HG02885 (cell line): ENCODE results near the gene SDC3.

Experiments used
- ATAC-seq: cut with Tn5 transposase; IDR thresholded peaks from one replicate; pipeline ENCODE4 v1.9.1; 2021; ENCODE audit warnings: mild to moderate bottlenecking; ENCODE audit not compliant: unreplicated experiment, poor library complexity

The SDC3 gene

DNA sequence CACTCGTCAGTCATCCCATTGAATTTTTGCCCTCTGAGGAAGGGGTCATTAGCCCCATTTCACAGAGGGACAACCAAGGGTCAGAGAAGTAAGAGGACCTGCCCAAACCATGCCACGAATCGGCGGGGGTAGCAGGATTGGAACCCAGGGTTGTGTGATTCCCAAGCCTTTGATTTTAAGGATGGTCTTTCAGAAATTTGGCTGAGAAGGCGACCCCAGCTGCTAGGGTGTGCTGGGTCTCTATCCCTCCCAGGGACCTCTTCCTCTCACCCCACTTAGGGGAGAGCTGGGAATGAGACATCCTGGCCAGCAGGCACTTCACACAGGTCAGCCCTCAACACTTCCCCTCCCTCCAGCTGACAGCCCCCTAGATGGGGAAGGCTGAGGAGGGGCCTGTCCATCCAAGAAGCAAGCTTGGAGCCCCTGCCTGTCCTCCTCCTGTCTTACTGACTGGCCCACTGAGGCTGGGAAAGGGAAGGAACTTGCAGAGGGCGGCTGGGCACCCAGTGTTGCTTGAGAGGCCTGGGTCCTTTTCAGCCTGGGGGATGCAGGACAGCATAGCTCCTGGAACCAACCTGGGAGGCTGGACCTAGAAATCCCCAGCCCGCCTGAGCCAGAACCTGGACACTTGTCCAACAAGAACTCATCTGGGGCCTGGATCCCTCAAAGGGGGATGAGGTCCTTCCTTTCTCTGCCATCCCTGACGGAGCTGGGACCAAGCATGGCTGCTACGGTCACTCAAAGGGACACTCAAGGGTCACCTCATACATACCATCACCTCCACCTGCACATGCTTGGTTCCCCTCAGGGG is 1.7 kb downstream of the SDC3 start:
- no peak for ATAC-seq

DNA sequence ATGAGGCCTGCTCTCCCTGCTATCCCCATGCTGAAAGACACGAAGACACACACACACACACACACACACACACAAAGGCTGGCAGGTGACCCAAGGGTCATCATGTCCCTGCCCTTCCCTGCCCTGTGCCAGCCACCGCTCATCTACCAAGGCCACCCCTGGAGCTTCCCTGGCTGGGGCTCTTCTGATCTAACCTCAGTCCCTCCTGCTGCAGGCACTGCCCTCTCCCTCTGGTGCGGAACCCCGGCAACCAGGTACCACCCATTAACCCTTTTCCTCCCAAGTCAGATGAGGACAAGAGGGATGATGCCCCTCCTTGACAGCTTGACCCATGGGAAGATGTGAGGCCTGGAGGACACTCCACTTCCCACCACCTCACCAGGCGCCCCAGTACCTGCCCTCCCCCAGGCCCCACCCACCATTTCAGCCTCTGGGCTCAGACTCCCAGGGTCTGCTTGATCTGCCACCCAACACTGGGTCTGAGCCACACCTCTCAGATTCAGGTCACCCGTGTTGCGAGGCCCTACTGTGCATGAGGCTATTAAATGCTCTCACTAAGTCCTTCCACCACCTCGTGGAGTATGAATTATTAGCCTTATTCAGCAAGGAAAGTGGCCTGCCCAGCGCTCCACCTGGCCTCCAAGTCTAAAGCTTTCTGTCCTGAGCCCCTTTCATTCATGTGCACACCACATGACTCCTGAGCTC is 2.5 kb downstream of the SDC3 start:
- no peak for ATAC-seq

DNA sequence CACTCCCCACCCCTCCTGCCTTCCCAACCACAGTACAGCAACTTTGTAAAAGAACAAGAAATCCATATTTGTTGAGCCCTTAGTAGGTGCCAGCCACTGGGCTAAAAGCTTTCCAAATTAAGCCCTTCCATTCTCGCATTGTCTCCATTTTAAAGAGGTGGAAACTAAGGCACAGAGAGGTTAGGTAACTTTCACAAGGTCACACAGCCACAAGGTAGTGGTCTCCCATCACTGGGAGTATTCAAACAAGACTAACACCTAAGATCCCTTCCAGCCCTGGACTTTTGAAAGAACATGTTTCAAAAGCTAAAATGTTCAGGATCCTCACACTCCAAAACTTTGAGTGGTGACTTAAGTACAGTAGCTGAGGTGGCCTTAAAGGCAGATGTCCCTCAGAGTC is 3.2 kb downstream of the SDC3 start:
- ATAC-seq: no peak

DNA sequence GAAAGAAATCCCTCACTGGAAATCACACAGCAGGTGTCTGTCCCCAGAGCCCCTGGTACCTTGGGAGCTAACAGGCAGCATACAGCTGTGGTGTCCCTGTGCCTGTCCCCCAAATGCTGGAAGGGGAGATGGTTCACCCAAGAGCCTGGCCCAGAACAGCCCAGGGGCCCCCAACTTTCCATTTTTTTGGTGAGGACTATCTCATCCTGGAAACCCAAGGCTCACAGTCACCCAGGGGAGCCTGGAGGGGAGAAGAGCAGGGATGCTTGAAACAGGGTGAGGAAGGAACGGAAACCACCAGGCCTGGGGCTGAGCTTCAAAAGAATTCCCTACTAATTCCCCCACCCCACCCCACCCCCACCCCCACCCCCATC is 3.6 kb downstream of the SDC3 start:
- no peak for ATAC-seq

DNA sequence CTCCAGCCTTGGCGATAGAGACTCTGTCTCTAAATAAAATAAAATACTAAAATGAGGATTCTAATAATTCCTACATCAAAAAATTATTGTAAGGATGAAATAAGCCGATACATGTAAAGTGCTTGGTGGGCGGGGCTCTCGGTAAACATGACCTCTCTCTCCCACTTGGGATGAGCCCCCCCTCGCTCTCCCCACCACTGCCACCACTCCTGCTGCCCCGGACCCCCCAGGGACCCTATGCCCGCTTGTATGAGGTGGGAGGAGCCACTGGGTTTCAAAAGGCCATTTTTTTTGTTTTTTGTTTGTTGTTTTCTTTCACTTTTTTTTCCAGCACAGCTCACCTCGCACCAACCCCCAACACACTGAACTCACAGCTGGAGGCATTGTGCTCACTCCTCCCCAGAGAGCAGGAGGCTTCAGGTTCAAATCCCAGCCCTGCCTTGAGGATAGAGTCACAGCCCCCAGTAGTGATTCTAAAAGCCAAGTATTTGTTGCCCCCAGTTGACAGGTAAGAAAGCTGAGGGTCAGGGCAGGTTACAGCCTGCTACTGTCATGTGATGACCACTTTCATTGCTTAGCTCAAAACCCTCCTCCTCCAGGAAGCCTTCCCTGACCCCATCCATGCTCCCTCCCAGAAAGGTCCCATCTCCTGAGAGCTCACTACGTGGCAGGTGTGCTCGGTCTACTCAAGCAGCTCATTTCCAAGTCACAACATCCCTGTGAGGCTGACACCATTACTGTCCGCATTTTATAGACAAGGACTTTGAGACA is 4.2 kb downstream of the SDC3 start:
- ATAC-seq: no peak

DNA sequence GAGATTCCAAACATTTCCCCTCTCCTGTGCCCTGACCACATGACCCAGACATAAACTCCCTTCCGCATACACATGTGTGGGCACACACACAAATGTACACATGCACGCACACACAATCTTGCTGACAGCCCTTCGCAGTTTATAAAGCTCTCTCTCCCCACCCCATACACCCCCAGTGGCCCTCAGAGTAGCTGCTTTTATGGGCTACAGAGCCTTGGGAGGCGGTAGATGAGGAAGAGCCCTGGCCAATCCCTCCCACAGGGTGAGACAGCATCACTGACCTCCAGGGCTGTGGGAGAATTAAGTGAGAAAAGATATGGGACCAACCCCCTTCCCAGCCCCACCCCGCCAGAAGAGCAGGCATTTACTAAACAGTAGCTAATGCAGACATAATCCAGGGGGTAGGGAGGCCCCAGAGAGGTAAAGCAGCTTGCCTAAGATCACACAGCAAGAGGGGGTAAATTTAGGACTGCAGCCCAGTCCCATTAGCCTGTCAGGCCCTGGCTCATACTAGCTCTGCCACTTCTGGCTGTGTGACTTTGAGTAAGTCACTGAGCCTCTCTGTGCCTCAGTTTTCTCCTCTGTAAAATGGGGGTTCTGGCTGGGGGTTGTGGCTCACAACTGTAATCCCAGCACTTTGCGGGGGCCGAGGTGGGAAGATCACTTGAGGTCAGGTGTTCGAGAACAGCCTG is 5.1 kb downstream of the SDC3 start:
- ATAC-seq: no peak

DNA sequence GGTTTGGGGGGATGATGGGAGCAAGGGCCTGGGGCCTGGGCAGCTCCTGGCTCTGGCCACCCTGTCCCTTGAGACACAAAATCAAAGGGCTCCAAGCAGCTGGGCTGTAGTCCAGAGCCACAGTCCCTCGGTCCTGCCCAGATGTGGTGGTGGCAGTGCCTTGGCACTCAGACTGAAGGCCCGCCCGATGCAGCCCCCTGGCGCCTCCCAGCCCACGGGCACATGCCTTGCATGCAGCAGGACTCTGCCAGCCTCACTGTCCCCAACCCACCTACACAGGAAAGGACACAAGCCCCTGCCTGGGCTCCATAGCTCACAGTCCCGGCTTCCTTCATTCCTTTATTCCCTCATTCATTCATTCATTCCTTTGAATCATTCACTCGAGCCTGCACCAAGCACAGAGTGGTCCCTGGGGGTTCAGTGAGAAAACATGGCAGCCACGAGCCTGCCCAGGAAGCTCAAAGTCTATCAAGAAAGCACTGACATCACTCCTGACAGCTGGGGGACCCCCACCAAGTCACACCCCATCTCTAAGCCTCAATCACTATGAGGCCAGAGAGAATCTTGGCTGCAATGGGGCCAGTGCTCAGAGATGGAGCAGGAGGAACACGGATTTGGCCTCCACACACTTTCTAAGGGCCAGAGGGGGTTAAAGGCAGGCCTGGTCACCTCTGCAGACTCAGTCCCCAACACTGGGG is 5.8 kb downstream of the SDC3 start:
- no peak for ATAC-seq

DNA sequence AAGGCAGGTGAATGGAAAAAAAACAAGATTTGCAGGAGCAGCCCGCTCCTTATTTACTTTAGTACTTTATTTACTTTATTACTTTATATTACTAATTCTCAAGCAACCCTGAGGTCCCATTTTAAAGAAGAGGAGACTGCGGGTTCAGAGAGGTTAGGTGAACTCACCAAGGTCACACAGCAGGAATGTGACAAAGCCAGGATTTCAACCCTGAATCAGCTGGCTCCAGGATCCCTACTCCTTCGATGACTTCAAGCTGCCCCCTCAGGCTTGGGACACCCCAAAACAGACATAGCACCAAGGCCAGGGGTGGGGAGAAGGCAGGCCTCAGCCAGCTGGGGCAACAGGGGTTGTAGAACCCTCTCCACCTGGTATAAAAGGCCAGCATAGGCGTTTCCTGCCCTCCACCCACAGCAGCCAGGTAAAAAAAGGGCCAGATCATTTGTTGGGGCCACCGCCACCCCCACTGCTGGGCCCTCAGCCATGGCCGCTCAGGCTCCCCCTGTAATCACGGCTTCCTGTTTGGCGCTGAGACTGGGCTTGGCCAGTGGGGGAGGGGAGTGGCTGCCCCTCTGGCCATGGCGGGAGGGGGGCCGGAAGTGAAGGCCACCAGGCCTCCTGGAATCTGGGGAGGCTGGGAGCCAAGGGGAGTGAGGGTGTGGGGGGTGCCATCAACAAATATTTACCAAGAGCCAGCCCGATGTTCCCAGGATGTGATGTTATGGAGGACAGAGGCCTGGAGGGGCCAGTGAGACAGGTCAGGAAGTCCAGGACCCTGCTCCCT is 6.6 kb downstream of the SDC3 start:
- no peak for ATAC-seq

DNA sequence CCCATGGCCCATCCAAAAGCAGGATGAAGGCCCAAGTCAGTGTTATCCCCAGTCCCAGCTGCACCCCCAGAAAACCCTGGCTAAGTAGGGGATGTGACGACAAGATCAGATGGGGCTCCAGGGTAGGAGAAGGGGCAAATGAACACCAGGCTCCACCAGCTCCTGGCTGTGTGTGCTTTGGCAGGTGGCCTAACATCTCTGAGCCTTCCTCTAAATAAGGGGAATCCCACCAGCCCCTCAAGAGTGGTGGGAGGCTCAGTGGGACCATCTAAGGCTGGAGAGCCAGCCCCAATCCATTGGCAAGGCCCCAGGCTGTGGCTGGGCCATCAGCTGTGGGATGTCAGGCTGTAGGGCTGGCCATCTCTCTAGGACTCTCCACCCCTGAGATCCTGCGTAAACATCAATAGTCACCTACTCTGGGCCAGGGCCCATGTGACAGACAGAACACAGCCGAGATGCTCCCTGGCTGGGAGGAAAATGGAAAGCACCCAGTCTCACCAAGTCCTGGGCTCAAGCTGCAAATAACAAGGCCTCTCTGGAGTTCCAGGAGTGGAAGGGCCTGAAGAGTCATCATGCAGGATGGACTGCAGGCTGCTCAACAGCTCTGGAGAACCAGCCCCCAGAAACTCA is 7.5 kb downstream of the SDC3 start:
- ATAC-seq: no peak

DNA sequence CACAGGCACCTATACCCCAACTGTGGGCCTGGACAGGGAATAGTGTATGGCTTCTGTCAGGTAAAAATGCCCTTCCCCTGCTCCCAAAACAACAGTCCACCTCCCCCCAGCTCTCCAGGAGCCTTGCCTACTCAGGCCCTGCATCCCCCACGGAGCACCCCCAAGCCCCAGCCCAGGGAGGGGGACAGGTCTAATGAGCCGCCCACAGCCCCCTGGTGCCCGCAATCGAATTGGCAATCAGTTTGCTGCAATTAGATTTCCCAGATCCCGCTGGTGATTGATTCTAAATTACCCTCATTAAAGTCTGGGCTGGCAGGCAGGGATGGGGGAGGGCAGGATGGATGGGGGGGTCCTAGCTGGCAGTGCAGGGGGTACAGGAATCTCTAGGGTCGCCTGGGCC is 8.1 kb downstream of the SDC3 start:
- ATAC-seq: no peak

DNA sequence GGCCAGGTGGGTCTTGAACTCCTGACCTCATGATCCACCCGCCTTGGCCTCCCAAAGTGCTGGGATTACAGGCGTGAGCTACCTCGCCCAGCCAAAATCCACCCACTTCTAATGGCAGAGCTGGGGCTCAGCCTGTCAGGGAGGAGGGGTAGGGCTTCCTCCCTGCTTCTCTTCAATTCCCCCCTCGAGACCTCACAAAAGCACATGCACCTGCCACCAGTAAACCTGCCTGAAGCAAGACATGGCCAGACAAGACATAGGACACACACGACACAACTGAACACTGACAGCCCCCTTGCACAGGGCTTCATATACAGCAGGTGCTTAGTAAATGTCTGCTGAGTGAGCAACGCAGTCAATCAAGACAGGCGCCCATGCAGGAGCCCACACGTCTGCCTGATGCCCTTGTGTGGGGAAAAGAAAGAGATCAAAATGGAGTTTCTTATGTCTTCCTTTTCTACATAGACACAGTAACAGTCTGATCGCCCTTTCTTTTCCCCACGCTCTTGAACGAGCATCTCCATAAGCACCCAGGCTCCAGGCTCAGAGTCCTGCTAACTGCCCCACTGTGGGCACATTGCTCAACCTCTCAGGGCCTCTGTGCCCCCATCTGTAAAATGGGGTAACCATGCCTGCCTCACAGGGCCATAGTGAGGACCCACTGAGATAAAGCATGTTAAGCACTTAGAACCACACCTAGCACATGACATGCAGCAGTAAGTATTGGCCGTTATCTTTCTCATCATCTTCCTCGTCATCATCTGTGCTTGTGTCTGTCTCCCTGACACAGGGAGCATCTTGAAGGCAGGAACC is 8.8 kb downstream of the SDC3 start:
- ATAC-seq: no peak

DNA sequence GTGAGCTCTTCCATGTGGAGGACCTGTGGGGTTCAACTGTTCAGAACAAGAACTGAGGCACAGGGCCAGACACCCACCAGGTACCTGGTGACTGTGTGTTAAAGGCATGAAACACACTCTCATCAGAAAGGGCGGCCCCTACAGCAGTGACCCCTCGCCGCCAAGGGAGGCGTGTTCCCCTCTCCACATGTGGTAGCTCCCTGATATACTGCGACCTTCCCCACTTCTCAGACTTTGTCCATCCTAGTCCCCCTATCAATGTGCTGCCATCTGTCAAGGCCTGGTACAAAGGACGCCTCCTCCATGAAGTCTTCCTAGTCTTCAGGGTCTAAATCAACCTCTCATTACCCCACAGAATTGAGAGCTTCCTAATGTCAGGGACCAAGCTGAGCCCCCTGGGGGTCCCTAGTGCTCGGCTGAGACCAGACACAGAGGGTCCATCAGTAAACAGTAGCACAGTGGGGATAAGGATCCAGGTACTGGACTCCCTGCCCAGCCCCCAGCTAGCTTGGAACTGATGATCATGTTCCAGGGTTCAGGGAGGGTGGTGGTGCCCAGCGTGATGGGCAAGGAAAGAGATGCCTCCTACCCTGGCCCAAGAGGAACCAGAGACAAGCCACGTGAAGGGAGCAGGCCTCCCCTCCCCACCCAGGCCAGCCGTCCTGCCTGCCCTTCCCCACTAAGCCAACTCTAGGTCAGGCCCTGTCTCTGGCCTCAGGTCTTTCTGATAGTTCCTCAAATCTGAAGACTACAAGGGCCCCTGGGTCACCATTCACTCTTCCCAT is 10.3 kb downstream of the SDC3 start:
- no peak for ATAC-seq

DNA sequence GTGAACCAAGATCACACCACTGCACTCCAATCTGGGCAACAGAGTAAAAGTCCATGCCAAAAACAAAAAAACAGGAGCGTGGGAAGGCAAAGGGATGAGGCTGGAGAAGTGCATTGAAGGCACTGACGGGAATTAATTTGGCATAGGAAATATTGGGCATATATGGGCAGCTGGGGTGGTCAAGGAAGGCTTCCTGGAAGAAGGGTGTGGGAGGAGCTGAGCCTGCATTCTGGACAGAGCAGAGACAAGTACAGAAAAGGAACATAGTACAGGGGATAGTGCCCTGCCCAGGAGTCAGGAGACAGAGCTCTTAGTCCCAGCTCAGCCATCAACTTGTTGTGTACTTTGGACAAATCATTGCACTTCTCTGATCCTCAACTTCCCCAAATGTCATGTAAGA is 11.7 kb downstream of the SDC3 start:
- no peak for ATAC-seq

DNA sequence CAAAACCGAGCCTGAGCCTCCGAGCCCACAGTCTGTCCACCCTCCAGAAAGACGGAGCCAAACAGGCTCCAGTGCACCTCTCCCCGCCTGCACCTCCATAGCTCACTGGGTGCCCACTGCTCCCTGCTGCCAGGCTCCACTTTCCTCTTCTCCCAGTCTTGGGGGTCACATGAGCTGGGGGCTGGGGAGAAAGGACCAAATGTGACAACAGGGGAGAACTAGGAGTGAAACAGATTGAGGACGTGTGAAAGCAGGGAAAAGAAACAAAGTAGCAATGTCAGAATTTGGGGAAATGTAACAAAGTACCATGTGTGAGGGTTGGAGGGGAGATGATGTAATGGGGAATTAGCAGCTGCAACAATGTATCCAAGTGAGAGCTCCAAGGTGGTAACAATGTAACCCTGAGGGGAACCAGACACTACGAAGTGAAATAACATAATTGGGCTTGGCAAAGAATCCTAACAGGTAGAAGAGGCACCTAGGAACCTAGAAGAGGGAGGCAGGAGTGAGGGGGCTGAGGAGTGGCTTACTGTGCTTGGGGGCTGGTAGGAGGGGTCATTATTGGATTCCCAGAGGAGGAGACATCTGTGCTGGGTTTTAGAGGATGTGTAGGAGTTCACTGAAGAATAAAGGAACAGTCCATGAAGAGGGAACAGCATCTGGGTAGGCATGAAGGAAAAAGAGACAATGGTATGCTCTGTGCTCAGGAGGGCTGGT is 12.5 kb downstream of the SDC3 start:
- ATAC-seq: no peak

DNA sequence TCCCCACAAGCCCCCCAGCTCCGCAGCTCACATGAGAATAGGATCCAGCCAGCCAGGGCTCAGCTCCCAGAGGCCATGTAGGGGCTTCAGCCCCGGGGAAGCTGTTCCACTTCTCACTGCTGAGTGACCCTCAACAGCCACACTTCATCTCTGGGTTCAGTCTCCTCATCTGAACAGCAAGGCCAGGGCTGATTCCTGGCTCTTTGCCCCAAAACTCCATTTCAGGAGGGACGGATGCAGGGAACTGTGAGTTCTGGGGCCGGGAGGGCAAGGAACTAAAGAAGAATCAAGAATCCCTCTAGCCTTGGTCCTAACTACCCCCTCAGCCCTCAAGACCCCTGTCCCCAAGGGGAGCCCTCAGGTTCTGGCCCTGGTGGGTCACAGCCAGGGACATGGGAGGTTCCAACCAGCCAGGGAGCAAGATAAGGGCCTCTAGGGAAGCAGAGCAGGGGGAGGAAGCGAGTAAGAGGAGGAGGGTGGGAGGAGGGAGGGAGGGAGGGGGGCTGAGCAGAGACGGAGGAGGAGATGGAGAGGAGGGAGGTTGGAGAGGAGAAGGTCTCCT is 13.1 kb downstream of the SDC3 start:
- ATAC-seq: no peak

DNA sequence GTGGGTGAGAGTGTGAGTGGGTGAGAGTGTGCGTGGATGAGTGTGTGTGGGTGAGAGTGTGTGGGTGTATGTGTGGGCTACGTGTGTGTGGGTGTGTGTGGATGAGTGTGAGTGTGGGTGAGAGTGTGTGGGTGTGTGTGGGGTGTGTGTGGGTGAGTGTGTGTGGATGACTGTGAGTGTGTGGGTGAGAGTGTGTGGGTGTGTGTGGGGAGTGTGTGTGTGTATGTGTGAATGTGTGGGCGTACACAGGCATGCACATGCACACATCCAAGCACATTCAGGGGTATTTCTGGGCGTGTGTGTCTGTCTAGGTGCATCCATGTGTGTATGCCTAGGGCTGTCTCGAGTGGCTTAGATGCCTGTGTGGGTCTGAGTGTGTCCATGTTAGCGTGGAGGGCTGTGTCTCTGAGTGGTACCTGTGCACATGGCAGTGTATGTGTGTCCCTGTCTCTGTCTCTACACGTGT is 14.0 kb downstream of the SDC3 start:
- no peak for ATAC-seq
